Loucy (cell line): ENCODE results near the gene FSIP1.

Experiments
- H2AFZ ChIP-seq: fragments of 200-600 bp; sonication (generic); 2 replicates; pipeline ENCODE4 v1.6.0; 2016; ENCODE audit warnings: antibody characterized with exemption, mild to moderate bottlenecking, low read length, moderate library complexity
- H3F3A ChIP-seq: fragments of 200-600 bp; 2 replicates; pipeline ENCODE4 v1.6.0; 2016; ENCODE audit warnings: antibody characterized with exemption, low read depth, mild to moderate bottlenecking
- H3K27me3 ChIP-seq: fragments of 200-600 bp; sonication (generic); 2 replicates; pipeline ENCODE4 v1.6.1; 2014; ENCODE audit warnings: low read length, mild to moderate bottlenecking; ENCODE audit not compliant: insufficient read depth, poor library complexity, severe bottlenecking
- H3K36me3 ChIP-seq: fragments of 200-600 bp; sonication (generic); 2 replicates; pipeline ENCODE4 v1.6.1; 2016; ENCODE audit warnings: low read length; ENCODE audit not compliant: insufficient read depth
- H3K4me1 ChIP-seq: fragments of 200-600 bp; sonication (generic); 2 replicates; pipeline ENCODE4 v1.5.1; 2014; ENCODE audit warnings: low read length, mild to moderate bottlenecking; ENCODE audit not compliant: insufficient read depth, poor library complexity, severe bottlenecking
- H3K4me2 ChIP-seq: fragments of 200-600 bp; sonication (generic); 2 replicates; pipeline ENCODE4 v1.6.0; 2014; ENCODE audit warnings: antibody characterized with exemption, low read length, low read depth, mild to moderate bottlenecking; ENCODE audit not compliant: poor library complexity, severe bottlenecking
- H3K4me3 ChIP-seq: fragments of 200-600 bp; sonication (generic); 2 replicates; pipeline ENCODE4 v1.5.1; 2014; ENCODE audit warnings: low read length, mild to moderate bottlenecking, mixed read lengths; ENCODE audit not compliant: poor library complexity, severe bottlenecking
- H3K79me2 ChIP-seq: fragments of 200-600 bp; sonication (generic); 2 replicates; pipeline ENCODE4 v1.6.1; 2014; ENCODE audit warnings: low read length; ENCODE audit not compliant: insufficient read depth
- H3K9ac ChIP-seq: fragments of 200-600 bp; sonication (generic); 2 replicates; pipeline ENCODE4 v1.6.0; 2014; ENCODE audit warnings: mild to moderate bottlenecking, low read depth, low read length, moderate library complexity; ENCODE audit not compliant: poor library complexity, severe bottlenecking
- H3K9me2 ChIP-seq: fragments of 200-600 bp; sonication (generic); replicated peaks from 2 replicates; pipeline ENCODE4 v1.6.1; 2016; ENCODE audit warnings: low read depth, low read length, mixed read lengths
- H3K9me3 ChIP-seq: fragments of 200-600 bp; sonication (generic); 2 replicates; pipeline ENCODE4 v1.6.1; 2014; ENCODE audit warnings: mild to moderate bottlenecking, antibody characterized with exemption, low read length, low read depth; ENCODE audit not compliant: insufficient read depth
- H4K20me1 ChIP-seq: fragments of 200-600 bp; sonication (generic); 2 replicates; pipeline ENCODE4 v1.6.0; 2014; ENCODE audit warnings: antibody characterized with exemption, low read length, mild to moderate bottlenecking; ENCODE audit not compliant: insufficient read depth, poor library complexity, severe bottlenecking
- CTCF ChIP-seq: fragments of 200-600 bp; sonication (generic); conservative IDR thresholded peaks from 2 replicates; pipeline ENCODE4 v1.5.1; 2014; ENCODE audit warnings: mild to moderate bottlenecking, antibody characterized with exemption, low read length
- EZH2phosphoT487 ChIP-seq: fragments of 200-600 bp; IDR thresholded peaks from 2 replicates; pipeline ENCODE4 v1.6.1; 2018; ENCODE audit warnings: antibody characterized with exemption, mild to moderate bottlenecking, moderate library complexity, borderline replicate concordance

FSIP1 gene

DNA sequence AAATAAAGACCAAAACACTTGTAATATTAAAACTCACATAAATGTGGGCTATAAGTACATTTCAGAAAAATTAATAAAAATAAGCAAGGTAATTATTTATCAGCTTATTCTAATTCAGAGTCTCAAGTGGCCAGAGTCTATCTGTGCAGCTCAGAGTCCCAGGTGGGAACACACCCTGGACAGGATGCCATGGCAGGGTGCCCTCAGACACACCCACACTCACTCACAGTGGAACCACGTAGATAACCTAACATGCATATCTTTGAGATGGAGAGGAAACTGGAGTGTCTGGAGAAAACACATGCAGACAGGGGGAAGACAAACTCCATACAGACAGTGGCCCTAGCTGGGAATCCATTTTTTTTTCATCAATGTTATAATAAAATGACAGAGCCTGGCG, 37.2 kb downstream of the FSIP1 start:
- no peak overlapping the region for H3K4me3 ChIP-seq
- H3K9me2 ChIP-seq, result no peaks in the 10 kb centered on the region
- H3K36me3 ChIP-seq, result no peaks in the 10 kb centered on the region
- peaks cover 6% of the 10 kb centered on the region for H3K4me1 ChIP-seq
- no peaks in the 10 kb centered on the region for H4K20me1 ChIP-seq
- no peaks in the 10 kb centered on the region for H3K27me3 ChIP-seq
- no peaks in the 10 kb centered on the region for H3K9me3 ChIP-seq
- H3K79me2 ChIP-seq, result no peaks in the 10 kb centered on the region
- TF ChIP-seq EZH2phosphoT487, result no peak
- no peaks in the 10 kb centered on the region for H3F3A ChIP-seq
- no peak overlapping the region for H3K9ac ChIP-seq
- H3K4me2 ChIP-seq, result no peak overlapping the region
- H2AFZ ChIP-seq, result no peak overlapping the region

DNA sequence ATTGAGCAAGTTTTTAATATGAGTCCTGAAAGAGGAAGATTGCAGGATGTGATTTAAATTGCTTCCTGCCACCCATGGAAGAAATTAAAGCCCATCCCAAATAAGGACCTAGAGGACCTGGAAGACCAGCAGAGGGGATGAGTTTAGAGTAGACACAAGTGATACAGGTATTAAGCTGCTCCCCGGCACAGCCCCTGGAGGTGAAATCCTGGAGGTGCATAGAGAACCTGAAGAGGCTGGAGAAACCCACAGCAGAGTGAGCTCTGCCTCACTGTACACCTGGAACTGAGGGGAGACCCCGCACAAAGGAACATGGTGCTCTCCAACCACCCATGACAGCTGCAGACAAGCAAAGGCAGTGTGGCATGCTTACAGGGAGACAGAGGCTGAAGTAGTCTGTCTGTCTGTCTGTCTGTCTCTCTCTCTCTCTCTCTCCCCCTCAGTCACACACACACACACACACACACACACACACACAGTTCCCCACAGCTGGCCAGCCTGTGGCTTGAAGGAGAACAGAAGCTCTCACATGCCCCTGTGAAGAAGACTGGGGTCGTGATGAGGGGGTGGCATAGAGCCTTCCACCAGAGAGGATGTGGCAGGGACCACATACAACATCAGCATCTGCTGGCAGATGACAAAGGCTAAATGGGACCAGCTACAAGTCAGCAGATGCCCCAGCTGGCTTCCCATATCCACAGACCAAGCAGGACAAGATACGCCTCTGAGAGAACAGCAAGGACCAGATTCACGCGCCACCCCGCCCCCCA, 38.1 kb downstream of the FSIP1 start:
- Histone ChIP-seq H3K36me3 (no peaks in the 10 kb centered on the region), H3K4me1 (peaks cover 6% of the 10 kb centered on the region), H3K4me3 (no peak overlapping the region), H3K9me2 (no peaks in the 10 kb centered on the region), H3K27me3 (no peaks in the 10 kb centered on the region), H3K9me3 (no peaks in the 10 kb centered on the region), H4K20me1 (no peaks in the 10 kb centered on the region), H3K9ac (no peak overlapping the region), H2AFZ (no peak overlapping the region), H3K79me2 (no peaks in the 10 kb centered on the region), H3F3A (no peaks in the 10 kb centered on the region), H3K4me2 (no peak overlapping the region)
- TF ChIP-seq CTCF, result no peak
- TF ChIP-seq EZH2phosphoT487, result no peak

GRCh38 chr15:39743611-39744010, 39.0 kb downstream of the FSIP1 start:
- no peak for TF ChIP-seq CTCF
- no peak for TF ChIP-seq EZH2phosphoT487

DNA sequence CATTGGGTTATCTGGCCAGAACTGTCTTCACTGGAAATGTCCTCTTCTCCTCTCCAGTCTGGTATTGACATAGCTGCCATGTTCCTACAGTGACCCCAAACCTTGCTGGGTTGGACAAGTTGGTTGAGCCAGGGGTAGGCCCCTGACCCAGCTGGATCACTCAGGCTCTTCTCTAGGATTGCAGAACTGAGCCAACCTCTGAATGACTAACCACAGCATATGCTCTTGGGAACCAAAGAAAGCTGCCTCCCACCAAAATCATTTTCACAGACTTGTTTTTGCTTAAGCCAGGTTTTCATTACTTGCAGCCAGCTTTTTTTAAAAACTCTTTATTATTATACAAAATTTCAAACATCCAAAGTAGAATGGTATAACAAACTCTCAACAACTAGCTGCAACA, 41.4 kb downstream of the FSIP1 start:
- no peaks in the 10 kb centered on the region for H3K79me2 ChIP-seq
- H3K9ac ChIP-seq, result no peak overlapping the region
- no peaks in the 10 kb centered on the region for H3F3A ChIP-seq
- H4K20me1 ChIP-seq, result no peaks in the 10 kb centered on the region
- H2AFZ ChIP-seq, result no peak overlapping the region
- no peaks in the 10 kb centered on the region for H3K36me3 ChIP-seq
- no peaks in the 10 kb centered on the region for H3K9me2 ChIP-seq
- H3K4me2 ChIP-seq, result no peak overlapping the region
- peaks cover 6% of the 10 kb centered on the region for H3K4me1 ChIP-seq
- H3K27me3 ChIP-seq, result no peaks in the 10 kb centered on the region
- TF ChIP-seq EZH2phosphoT487 (no peak), CTCF (no peak)
- H3K9me3 ChIP-seq, result no peaks in the 10 kb centered on the region
- no peak overlapping the region for H3K4me3 ChIP-seq

More at GRCh38 chr15:39743611-39744010, 39.0 kb downstream of the FSIP1 start:
- no peaks in the 10 kb centered on the region for H3K9me3 ChIP-seq
- no peaks in the 10 kb centered on the region for H3K9me2 ChIP-seq
- H3K4me2 ChIP-seq, result no peak overlapping the region
- no peak overlapping the region for H2AFZ ChIP-seq
- H3K36me3 ChIP-seq, result no peaks in the 10 kb centered on the region
- no peak overlapping the region for H3K9ac ChIP-seq
- H4K20me1 ChIP-seq, result no peaks in the 10 kb centered on the region
- H3K4me1 ChIP-seq, result peaks cover 6% of the 10 kb centered on the region
- H3K27me3 ChIP-seq, result no peaks in the 10 kb centered on the region
- H3K79me2 ChIP-seq, result no peaks in the 10 kb centered on the region
- H3F3A ChIP-seq, result no peaks in the 10 kb centered on the region
- no peak overlapping the region for H3K4me3 ChIP-seq
